ENCODE data around the gene CAMK1D. TPM values are rescaled to one million over a fixed set of nuclear protein-coding genes. Genes with fewer than 3 reads are reported as not detected.

The CAMK1D gene
- total and polyA plus RNA-seq, 2 of the 8 experiments (the other 6 are each of a cell fraction or from before 2014, with no cell fraction given), result 3.5 to 10.6 TPM

- Histone ChIP-seq H2AFZ (ENCODE audit: low read length) (no peak overlapping the region), H3K14ac (ENCODE audit: insufficient read length) (no peak overlapping the region), H3K9ac (replicated peaks in 1 of 4; ENCODE audit: extremely low read depth in 1 of 4, low read depth in 3 of 4, low read length in 3 of 4) (no peak overlapping the region), H3K23ac (ENCODE audit: insufficient read length) (no peak overlapping the region), H3K4ac (replicated peaks; ENCODE audit: insufficient read length, low read depth, low read length) (no peak overlapping the region), H2BK20ac (ENCODE audit: low read length) (no peak overlapping the region), H3K27me3 (replicated peaks in 1 of 4; ENCODE audit: control insufficient read depth in 3 of 4, extremely low read depth in 1 of 4, insufficient read depth in 3 of 4, low read length in 3 of 4) (no peaks in the 10 kb centered on the region), H3K27ac (ENCODE audit: low read depth, low read length) (no peak overlapping the region), H3K4me3 (ENCODE audit: extremely low read depth in 1 of 4, insufficient read depth in 2 of 4, low read depth in 3 of 4, low read length in 4 of 4) (no peak overlapping the region), H3K4me2 (ENCODE audit: insufficient read depth in 1 of 2, low read depth in 2 of 2, low read length in 2 of 2) (no peak overlapping the region), H3K18ac (ENCODE audit: extremely low read depth, low read length) (no peak overlapping the region), H3K23me2 (ENCODE audit: low read depth, low read length) (no peaks in the 10 kb centered on the region), H2BK15ac (ENCODE audit: low read length) (no peak overlapping the region), H3K9me3 (ENCODE audit: insufficient read depth in 2 of 2, low read depth in 1 of 2, low read length in 1 of 2) (no peaks in the 10 kb centered on the region), H3K4me1 (replicated peaks in 1 of 4; ENCODE audit: control insufficient read depth in 3 of 4, insufficient read depth in 4 of 4, low read length in 3 of 4) (peaks cover 0 to 1% (median 0%) of the 10 kb centered on the region in 4 experiments; a peak in 2 of 7 replicates), H2BK5ac (ENCODE audit: low read depth, low read length) (no peak overlapping the region), H4K91ac (replicated peaks; ENCODE audit: insufficient read length, low read length) (no peak overlapping the region), H4K20me1 (replicated peaks in 1 of 2; ENCODE audit: control insufficient read depth in 1 of 2, insufficient read depth in 2 of 2, low read length in 2 of 2) (no peaks in the 10 kb centered on the region), H2BK120ac (replicated peaks; ENCODE audit: low read depth, low read length) (no peak overlapping the region), H3K56ac (replicated peaks; ENCODE audit: insufficient read length, low read depth, low read length) (no peak overlapping the region), H4K5ac (ENCODE audit: insufficient read length, low read depth, low read length) (no peak overlapping the region), H3K36me3 (ENCODE audit: control insufficient read depth in 2 of 4, insufficient read depth in 4 of 4, low read length in 3 of 4) (no peaks in the 10 kb centered on the region), H2BK12ac (ENCODE audit: low read depth, low read length) (no peak overlapping the region), H4K8ac (ENCODE audit: extremely low read depth, insufficient read depth, low read length) (no peak overlapping the region), H3K79me2 (ENCODE audit: control insufficient read depth in 1 of 2, insufficient read depth in 2 of 2, low read length in 2 of 2) (no peaks in the 10 kb centered on the region), H3K79me1 (ENCODE audit: low read depth, low read length) (no peaks in the 10 kb centered on the region), H2AK5ac (ENCODE audit: low read depth, low read length) (no peak overlapping the region)
- FAIRE-seq, result no peak
- 87% methylated on average over 9 of the region's 9 CpGs; no CpG with 5 or more reads in 1 of the 2 experiments for WGBS, 2 experiments (ENCODE audit: extremely low coverage in 1 of 2, insufficient coverage in 1 of 2, insufficient read length in 1 of 2, insufficient replicate concordance in 2 of 2, low coverage in 1 of 2, low lambda C conversion rate in 2 of 2, missing lambda C conversion rate in 1 of 2)
- ChIA-PET POLR2A (ENCODE audit: partially characterized antibody) (no interaction called here), CTCF (ENCODE audit: partially characterized antibody) (interaction anchor here (1.0 to 1.2 kb wide), 3 partner anchors 191 to 251 kb away, joined by 3 read pairs; no protein-coding TSS in a partner anchor)
- no peak for DNase-seq (ENCODE audit: low read depth in 1 of 2, low spot score in 2 of 2)
- no peak for TF ChIP-seq SP4 (IDR thresholded peaks at IDR 0.05; ENCODE audit: low read length)
- no peak for TF ChIP-seq CEBPB (IDR thresholded peaks at IDR 0.05; ENCODE audit: low read depth, low read length)
- no peak for TF ChIP-seq TAF1 (IDR thresholded peaks at IDR 0.05; ENCODE audit: low read depth, low read length)
- TF ChIP-seq RNF2 (IDR thresholded peaks at IDR 0.05; ENCODE audit: borderline replicate concordance, low read depth, low read length, missing control alignments, poor library complexity, severe bottlenecking), result no peak
- TF ChIP-seq RAD21 (IDR thresholded peaks at IDR 0.05 in 1 of 2, conservative IDR thresholded peaks at IDR 0.05 in 1 of 2; ENCODE audit: low read depth in 2 of 2, low read length in 2 of 2), result no peak
Observed at GRCh38 chr10:12465385-12466136, 116.2 kb downstream of the CAMK1D start.

Data from H1 (cell line).